Measurements from ENCODE around the gene PIWIL4.

Gene PIWIL4

GRCh38 chr11:94649964-94650623 is 82.9 kb downstream of the PIWIL4 start:
- Mint-ChIP-seq H3K9me3 (no peaks in the 10 kb centered on the region), H3K27me3 (no peaks in the 10 kb centered on the region)
- no peak for ATAC-seq

GRCh38 chr11:94650756-94651155 is 83.6 kb downstream of the PIWIL4 start:
- H3K4me3 Mint-ChIP-seq = no peak overlapping the region
- DNase-seq = no peak
- H3K4me1 Mint-ChIP-seq = no peaks in the 10 kb centered on the region
- no peaks in the 10 kb centered on the region for H3K36me3 Mint-ChIP-seq (ENCODE audit: low read depth)
- ATAC-seq = no peak
- no peaks in the 10 kb centered on the region for H3K27me3 Mint-ChIP-seq
- H3K9me3 Mint-ChIP-seq = no peaks in the 10 kb centered on the region
- no peak overlapping the region for H3K27ac Mint-ChIP-seq

More at GRCh38 chr11:94649964-94650623, 82.9 kb downstream of the PIWIL4 start:
- DNase-seq = no peak
- no peaks in the 10 kb centered on the region for H3K36me3 Mint-ChIP-seq (ENCODE audit: low read depth)
- H3K27ac Mint-ChIP-seq = no peak overlapping the region
- no peak overlapping the region for H3K4me3 Mint-ChIP-seq
- no peaks in the 10 kb centered on the region for H3K4me1 Mint-ChIP-seq

DNA sequence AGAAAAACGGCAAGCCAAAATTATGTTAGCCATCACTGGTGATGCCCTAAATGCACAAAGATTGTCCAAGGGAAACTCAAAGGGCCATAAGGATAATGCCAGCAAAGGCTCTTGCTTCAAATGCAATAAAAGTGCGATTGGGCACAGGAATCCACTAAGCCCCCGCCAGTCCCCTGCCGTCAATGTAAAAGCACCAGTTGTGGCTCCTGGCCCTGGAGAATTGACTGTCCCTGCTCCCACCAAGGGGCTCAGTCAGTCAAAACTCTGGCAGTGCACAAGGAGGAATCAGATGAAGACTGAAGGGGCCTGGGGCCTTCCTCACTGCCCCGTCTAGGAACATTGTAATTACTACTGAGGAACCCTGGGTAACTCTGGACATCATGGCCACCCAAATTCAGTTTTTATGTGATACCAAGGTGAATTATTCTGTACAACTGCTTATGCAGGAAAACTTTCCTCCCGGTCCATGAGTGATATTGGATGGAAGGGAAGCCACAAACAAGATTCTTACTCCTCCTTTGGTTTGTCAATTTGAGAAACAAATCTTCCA is 85.6 kb downstream of the PIWIL4 start:
- no peaks in the 10 kb centered on the region for H3K36me3 Mint-ChIP-seq (ENCODE audit: low read depth)
- no peaks in the 10 kb centered on the region for H3K9me3 Mint-ChIP-seq
- no peak for DNase-seq
- no peak overlapping the region for H3K4me3 Mint-ChIP-seq
- no peak for ATAC-seq
- H3K27me3 Mint-ChIP-seq = peaks cover 2% of the 10 kb centered on the region
- H3K4me1 Mint-ChIP-seq = no peaks in the 10 kb centered on the region
- no peak overlapping the region for H3K27ac Mint-ChIP-seq

GRCh38 chr11:94653561-94653960 is 86.4 kb downstream of the PIWIL4 start:
- H3K27me3 Mint-ChIP-seq = peaks cover 2% of the 10 kb centered on the region
- H3K4me3 Mint-ChIP-seq = no peak overlapping the region
- no peaks in the 10 kb centered on the region for H3K9me3 Mint-ChIP-seq
- no peak for DNase-seq
- no peaks in the 10 kb centered on the region for H3K36me3 Mint-ChIP-seq (ENCODE audit: low read depth)
- ATAC-seq = no peak
- H3K27ac Mint-ChIP-seq = no peak overlapping the region
- no peaks in the 10 kb centered on the region for H3K4me1 Mint-ChIP-seq

GRCh38 chr11:94654201-94654600 is 87.0 kb downstream of the PIWIL4 start:
- H3K9me3 Mint-ChIP-seq = no peaks in the 10 kb centered on the region
- H3K4me1 Mint-ChIP-seq = no peaks in the 10 kb centered on the region
- H3K4me3 Mint-ChIP-seq = no peak overlapping the region
- no peak for ATAC-seq
- peaks cover 4% of the 10 kb centered on the region for H3K27me3 Mint-ChIP-seq
- no peak overlapping the region for H3K27ac Mint-ChIP-seq
- no peak for DNase-seq
- H3K36me3 Mint-ChIP-seq (ENCODE audit: low read depth) = no peaks in the 10 kb centered on the region

- no peak for DNase-seq
- H3K27me3 Mint-ChIP-seq = peaks cover 4% of the 10 kb centered on the region
- no peak overlapping the region for H3K27ac Mint-ChIP-seq
- no peaks in the 10 kb centered on the region for H3K9me3 Mint-ChIP-seq
- H3K4me1 Mint-ChIP-seq = no peaks in the 10 kb centered on the region
- H3K4me3 Mint-ChIP-seq = no peak overlapping the region
- no peaks in the 10 kb centered on the region for H3K36me3 Mint-ChIP-seq (ENCODE audit: low read depth)
- no peak for ATAC-seq
Observed at GRCh38 chr11:94655291-94655690, 88.1 kb downstream of the PIWIL4 start.

- H3K27me3 Mint-ChIP-seq = peaks cover 6% of the 10 kb centered on the region
- no peak for DNase-seq
- ATAC-seq = no peak
- no peaks in the 10 kb centered on the region for H3K9me3 Mint-ChIP-seq
- no peak overlapping the region for H3K27ac Mint-ChIP-seq
- no peaks in the 10 kb centered on the region for H3K4me1 Mint-ChIP-seq
- H3K4me3 Mint-ChIP-seq = no peak overlapping the region
- H3K36me3 Mint-ChIP-seq (ENCODE audit: low read depth) = no peaks in the 10 kb centered on the region
Observed at GRCh38 chr11:94655956-94656355, 88.8 kb downstream of the PIWIL4 start.

GRCh38 chr11:94656968-94657367 is 89.8 kb downstream of the PIWIL4 start:
- Mint-ChIP-seq H3K9me3 (no peaks in the 10 kb centered on the region), H3K4me3 (no peak overlapping the region), H3K4me1 (no peaks in the 10 kb centered on the region), H3K27ac (no peak overlapping the region), H3K27me3 (peaks cover 6% of the 10 kb centered on the region), H3K36me3 (ENCODE audit: low read depth) (no peaks in the 10 kb centered on the region)
- no peak for DNase-seq
- ATAC-seq = no peak

- no peaks in the 10 kb centered on the region for H3K36me3 Mint-ChIP-seq (ENCODE audit: low read depth)
- peaks cover 6% of the 10 kb centered on the region for H3K27me3 Mint-ChIP-seq
- H3K4me1 Mint-ChIP-seq = no peaks in the 10 kb centered on the region
- DNase-seq = no peak
- no peaks in the 10 kb centered on the region for H3K9me3 Mint-ChIP-seq
- H3K27ac Mint-ChIP-seq = no peak overlapping the region
- no peak for ATAC-seq
- H3K4me3 Mint-ChIP-seq = no peak overlapping the region
Observed at GRCh38 chr11:94657629-94658028, 90.5 kb downstream of the PIWIL4 start.

GRCh38 chr11:94658386-94658785 is 91.2 kb downstream of the PIWIL4 start:
- H3K36me3 Mint-ChIP-seq (ENCODE audit: low read depth) = no peaks in the 10 kb centered on the region
- peaks cover 10% of the 10 kb centered on the region for H3K27me3 Mint-ChIP-seq
- H3K9me3 Mint-ChIP-seq = no peaks in the 10 kb centered on the region
- no peak overlapping the region for H3K27ac Mint-ChIP-seq
- DNase-seq (no peak), ATAC-seq (no peak)
- no peaks in the 10 kb centered on the region for H3K4me1 Mint-ChIP-seq
- H3K4me3 Mint-ChIP-seq = no peak overlapping the region

- H3K4me3 Mint-ChIP-seq = no peak overlapping the region
- ATAC-seq (no peak), DNase-seq (no peak)
- H3K4me1 Mint-ChIP-seq = no peaks in the 10 kb centered on the region
- H3K27ac Mint-ChIP-seq = no peak overlapping the region
- no peaks in the 10 kb centered on the region for H3K36me3 Mint-ChIP-seq (ENCODE audit: low read depth)
- peaks cover 10% of the 10 kb centered on the region for H3K27me3 Mint-ChIP-seq
- H3K9me3 Mint-ChIP-seq = no peaks in the 10 kb centered on the region
Observed at GRCh38 chr11:94658888-94659287, 91.7 kb downstream of the PIWIL4 start.

- H3K9me3 Mint-ChIP-seq = no peaks in the 10 kb centered on the region
- H3K4me1 Mint-ChIP-seq = no peaks in the 10 kb centered on the region
- DNase-seq (no peak), ATAC-seq (no peak)
- H3K4me3 Mint-ChIP-seq = no peak overlapping the region
- H3K27me3 Mint-ChIP-seq = peaks cover 8% of the 10 kb centered on the region
- H3K27ac Mint-ChIP-seq = no peak overlapping the region
- no peaks in the 10 kb centered on the region for H3K36me3 Mint-ChIP-seq (ENCODE audit: low read depth)
Observed at GRCh38 chr11:94661444-94661843, 94.3 kb downstream of the PIWIL4 start.

- Mint-ChIP-seq H3K27me3 (peaks cover 8% of the 10 kb centered on the region), H3K36me3 (ENCODE audit: low read depth) (no peaks in the 10 kb centered on the region), H3K4me1 (no peaks in the 10 kb centered on the region), H3K4me3 (no peak overlapping the region), H3K9me3 (no peaks in the 10 kb centered on the region), H3K27ac (no peak overlapping the region)
- DNase-seq (no peak), ATAC-seq (no peak)
Observed at GRCh38 chr11:94662065-94662779, 95.1 kb downstream of the PIWIL4 start.

DNA sequence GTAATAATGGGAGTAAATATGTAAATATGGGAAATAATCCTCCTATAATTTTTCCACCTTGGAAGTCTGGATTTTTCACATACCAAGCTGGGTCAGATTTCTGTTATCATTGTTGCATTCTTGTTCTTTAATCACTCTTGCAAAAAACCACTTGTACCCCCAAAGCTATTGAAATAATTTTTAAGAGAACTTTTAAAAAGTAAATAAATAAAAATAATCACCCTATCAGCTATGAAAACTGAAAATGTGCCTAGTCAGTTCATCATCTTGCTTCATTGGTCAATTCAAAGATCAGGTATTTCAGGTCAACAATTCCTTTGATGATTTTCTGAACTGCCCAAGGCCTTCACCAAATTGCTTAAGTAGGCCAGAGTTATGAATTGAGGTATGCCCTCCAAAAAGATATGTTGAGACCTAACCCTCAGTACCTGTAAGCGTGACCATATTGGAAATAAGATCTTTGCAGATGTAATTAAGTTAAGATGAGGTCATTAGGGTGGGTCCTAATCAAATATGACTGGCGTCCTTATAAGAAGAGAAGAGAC is 95.8 kb downstream of the PIWIL4 start:
- Mint-ChIP-seq H3K9me3 (no peaks in the 10 kb centered on the region), H3K27ac (no peak overlapping the region), H3K4me1 (no peaks in the 10 kb centered on the region), H3K27me3 (peaks cover 8% of the 10 kb centered on the region), H3K36me3 (ENCODE audit: low read depth) (no peaks in the 10 kb centered on the region), H3K4me3 (no peak overlapping the region)
- ATAC-seq = no peak
- DNase-seq = no peak

DNA sequence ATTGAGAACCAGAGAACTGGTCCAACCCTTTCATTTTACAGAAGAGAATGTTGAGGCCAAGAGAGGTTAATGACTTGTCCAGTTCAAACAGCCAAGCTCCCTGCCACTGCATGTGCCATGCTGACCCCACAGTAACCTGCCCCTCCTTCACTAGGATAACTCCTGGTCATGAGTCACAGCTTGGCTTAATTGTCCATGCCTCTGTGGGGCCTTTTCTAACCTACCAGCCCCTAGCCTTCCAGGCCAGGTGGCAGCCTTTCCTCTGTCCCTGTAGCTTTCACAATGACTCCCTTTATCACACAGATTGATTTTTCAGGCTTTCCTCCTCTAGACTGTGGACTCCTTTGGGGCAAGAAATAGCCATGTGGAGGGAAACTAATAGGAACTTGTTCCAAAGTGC is 97.2 kb downstream of the PIWIL4 start:
- Mint-ChIP-seq H3K27me3 (peaks cover 6% of the 10 kb centered on the region), H3K27ac (no peak overlapping the region), H3K4me3 (no peak overlapping the region), H3K9me3 (no peaks in the 10 kb centered on the region), H3K36me3 (ENCODE audit: low read depth) (no peaks in the 10 kb centered on the region), H3K4me1 (no peaks in the 10 kb centered on the region)
- no peak for ATAC-seq
- no peak for DNase-seq
